GM23248 (cell line): Measurements from ENCODE around the gene SPATS2. TPM values are rescaled to one million over a fixed set of nuclear protein-coding genes. Genes with fewer than 3 reads are reported as not detected.

Source experiments
- DNase-seq: peaks from one replicate; pipeline ENCODE4 v3.0.0-alpha.2; 2015
- H2AFZ ChIP-seq: fragments of 200-600 bp; sonication (generic); 2 replicates; pipeline ENCODE4 v1.6.1; 2016; ENCODE audit warnings: antibody characterized with exemption
- H3F3A ChIP-seq: fragments of 200-600 bp; sonication (generic); 2 replicates; pipeline ENCODE4 v1.6.1; 2016; ENCODE audit warnings: mild to moderate bottlenecking, antibody characterized with exemption, mixed run types; ENCODE audit not compliant: insufficient read depth
- H3K27ac ChIP-seq: fragments of 200-600 bp; sonication (generic); 2 replicates; pipeline ENCODE4 v1.5.1; 2016; ENCODE audit warnings: mild to moderate bottlenecking
- H3K27me3 ChIP-seq: fragments of 200-600 bp; sonication (generic); replicated peaks from 2 replicates; pipeline ENCODE4 v1.6.1; 2016; ENCODE audit warnings: mild to moderate bottlenecking; ENCODE audit not compliant: insufficient read depth
- H3K36me3 ChIP-seq: fragments of 200-600 bp; sonication (generic); 2 replicates; pipeline ENCODE4 v1.6.1; 2016; ENCODE audit warnings: low read depth, mild to moderate bottlenecking
- H3K4me1 ChIP-seq: fragments of 200-600 bp; sonication (generic); 2 replicates; pipeline ENCODE4 v1.6.1; 2016; ENCODE audit warnings: mild to moderate bottlenecking; ENCODE audit not compliant: insufficient read depth
- H3K4me2 ChIP-seq: fragments of 200-600 bp; sonication (generic); one replicate; pipeline ENCODE4 v1.6.1; 2016; ENCODE audit warnings: mild to moderate bottlenecking; ENCODE audit not compliant: unreplicated experiment
- H3K4me3 ChIP-seq: fragments of 200-600 bp; sonication (generic); 2 replicates; pipeline ENCODE4 v1.5.1; 2016; ENCODE audit warnings: mild to moderate bottlenecking
- H3K79me2 ChIP-seq: fragments of 200-600 bp; sonication (generic); 2 replicates; pipeline ENCODE4 v1.6.1; 2016; ENCODE audit warnings: mild to moderate bottlenecking; ENCODE audit not compliant: insufficient read depth
- H3K9ac ChIP-seq: fragments of 200-600 bp; sonication (generic); 2 replicates; pipeline ENCODE4 v1.6.1; 2016; ENCODE audit warnings: mild to moderate bottlenecking
- H3K9me2 ChIP-seq: fragments of 200-600 bp; sonication (generic); 2 replicates; pipeline ENCODE4 v1.6.1; 2016; ENCODE audit warnings: mixed run types, mild to moderate bottlenecking, moderate library complexity; ENCODE audit not compliant: insufficient read depth
- H3K9me3 ChIP-seq: fragments of 200-600 bp; sonication (generic); one replicate; pipeline ENCODE4 v1.6.1; 2017; ENCODE audit warnings: low read depth
- H4K20me1 ChIP-seq: fragments of 200-600 bp; sonication (generic); 2 replicates; pipeline ENCODE4 v1.6.0; 2016; ENCODE audit not compliant: insufficient read depth
- EZH2 ChIP-seq: fragments of 200-600 bp; sonication (generic); IDR thresholded peaks from 2 replicates; pipeline ENCODE4 v1.6.1; 2018; ENCODE audit warnings: antibody characterized with exemption, mild to moderate bottlenecking; ENCODE audit not compliant: insufficient read depth, poor library complexity, severe bottlenecking
- EZH2phosphoT487 ChIP-seq: fragments of 200-600 bp; sonication (generic); IDR thresholded peaks from 2 replicates; pipeline ENCODE4 v1.6.1; 2018; ENCODE audit warnings: antibody characterized with exemption, moderate library complexity, mild to moderate bottlenecking, low read depth; ENCODE audit not compliant: insufficient read depth
- WGBS, 2 experiments: methylation state at CpG; one replicate each; pipeline ENCODE4 v1.1.6; 2015 to 2017; ENCODE audit warnings: low lambda C conversion rate in 2 of 2, low coverage in 1 of 2; ENCODE audit errors: missing lambda C conversion rate in 2 of 2; 5-methylcytosine and 5-hydroxymethylcytosine counted together
- in situ Hi-C: fragments of 300-500 bp; cut with MboI; formaldehyde crosslinking; loops from 2 replicates; pipeline ENCODE4 v1.15.0; 2020
- polyA plus RNA-seq: library from polyadenylated mRNA; unstranded; fragments of >200 nt; fragmentation: Nextera tagmentation; extraction: Ambion mirVana; gene quantifications from 2 replicates; pipeline ENCODE4 v1.2.1, GENCODE V29; 2016
- total RNA-seq: library from RNA; depleted of rRNA; stranded (reverse); fragments of >200 nt; shearing (Covaris generic); gene quantifications from 2 replicates; pipeline ENCODE4 v1.2.3, GENCODE V29; 2014

SPATS2 gene
- total and polyA plus RNA-seq, 2 experiments from 2014 or later, result 22.3 to 25.0 TPM

- Histone ChIP-seq H3K79me2 (no peaks in the 10 kb centered on the region), H4K20me1 (no peaks in the 10 kb centered on the region), H2AFZ (no peak overlapping the region), H3K4me1 (peaks cover 2% of the 10 kb centered on the region; the same call in 1 of the 2 replicates), H3K9ac (no peak overlapping the region), H3F3A (no peaks in the 10 kb centered on the region), H3K27ac (no peak overlapping the region), H3K4me3 (no peak overlapping the region), H3K36me3 (no peaks in the 10 kb centered on the region), H3K9me3 (no peaks in the 10 kb centered on the region), H3K27me3 (peaks cover 35% of the 10 kb centered on the region), H3K9me2 (no peaks in the 10 kb centered on the region), H3K4me2 (no peak overlapping the region)
- WGBS, 2 experiments, result 90 to 97% methylated on average over 13 to 15 of the region's 15 CpGs
- DNase-seq, result no peak
- TF ChIP-seq EZH2phosphoT487 (no peak), EZH2 (no peak)
- in situ Hi-C loops, result no loop called here
These were observed 175.4 kb downstream of the SPATS2 start for GRCh38 chr12:49542592-49543160.

DNA sequence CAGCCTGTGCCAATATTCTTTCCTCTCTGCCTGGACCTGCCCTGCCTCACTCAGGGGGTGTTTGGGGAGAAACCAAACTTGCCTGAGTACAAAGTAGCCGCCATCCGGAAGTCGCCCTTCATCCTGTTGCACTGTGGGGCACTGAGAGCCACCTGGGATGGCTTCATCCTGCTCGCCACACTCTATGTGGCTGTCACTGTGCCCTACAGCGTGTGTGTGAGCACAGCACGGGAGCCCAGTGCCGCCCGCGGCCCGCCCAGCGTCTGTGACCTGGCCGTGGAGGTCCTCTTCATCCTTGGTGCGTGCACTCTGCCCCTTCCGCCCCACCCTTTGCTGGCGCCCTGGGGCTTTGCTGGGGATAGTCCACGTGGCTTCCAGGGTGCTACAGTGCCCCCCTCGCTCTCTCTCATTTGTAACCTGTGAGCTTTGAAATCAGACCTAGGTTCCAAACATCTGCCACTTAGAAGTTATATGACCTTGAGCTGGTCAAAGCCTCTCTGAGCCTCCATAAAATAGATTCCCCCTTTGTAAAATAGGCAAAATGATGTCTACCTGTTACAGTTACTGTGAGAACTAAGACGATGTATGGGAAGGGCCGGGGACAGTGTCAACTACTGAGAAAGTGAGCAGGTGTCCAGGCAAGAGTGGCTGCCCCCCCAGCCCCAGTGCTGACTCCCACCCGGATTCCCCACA, 176.1 kb downstream of the SPATS2 start:
- H3K79me2 ChIP-seq, result no peaks in the 10 kb centered on the region
- no peak overlapping the region for H3K9ac ChIP-seq
- no peak overlapping the region for H3K27ac ChIP-seq
- H2AFZ ChIP-seq, result no peak overlapping the region
- no peak for DNase-seq
- no peaks in the 10 kb centered on the region for H3K9me2 ChIP-seq
- 47 to 48% methylated on average over 20 of the region's 20 CpGs for WGBS, 2 experiments
- no peaks in the 10 kb centered on the region for H3F3A ChIP-seq
- no peak overlapping the region for H3K4me3 ChIP-seq
- in situ Hi-C loops, result no loop called here
- peaks cover 29% of the 10 kb centered on the region for H3K27me3 ChIP-seq
- H3K9me3 ChIP-seq, result no peaks in the 10 kb centered on the region
- H3K4me2 ChIP-seq, result no peak overlapping the region
- no peaks in the 10 kb centered on the region for H3K36me3 ChIP-seq
- H4K20me1 ChIP-seq, result no peaks in the 10 kb centered on the region
- no peaks in the 10 kb centered on the region; the same call in 1 of the 2 replicates for H3K4me1 ChIP-seq
- TF ChIP-seq EZH2phosphoT487, result no peak
- TF ChIP-seq EZH2, result no peak

DNA sequence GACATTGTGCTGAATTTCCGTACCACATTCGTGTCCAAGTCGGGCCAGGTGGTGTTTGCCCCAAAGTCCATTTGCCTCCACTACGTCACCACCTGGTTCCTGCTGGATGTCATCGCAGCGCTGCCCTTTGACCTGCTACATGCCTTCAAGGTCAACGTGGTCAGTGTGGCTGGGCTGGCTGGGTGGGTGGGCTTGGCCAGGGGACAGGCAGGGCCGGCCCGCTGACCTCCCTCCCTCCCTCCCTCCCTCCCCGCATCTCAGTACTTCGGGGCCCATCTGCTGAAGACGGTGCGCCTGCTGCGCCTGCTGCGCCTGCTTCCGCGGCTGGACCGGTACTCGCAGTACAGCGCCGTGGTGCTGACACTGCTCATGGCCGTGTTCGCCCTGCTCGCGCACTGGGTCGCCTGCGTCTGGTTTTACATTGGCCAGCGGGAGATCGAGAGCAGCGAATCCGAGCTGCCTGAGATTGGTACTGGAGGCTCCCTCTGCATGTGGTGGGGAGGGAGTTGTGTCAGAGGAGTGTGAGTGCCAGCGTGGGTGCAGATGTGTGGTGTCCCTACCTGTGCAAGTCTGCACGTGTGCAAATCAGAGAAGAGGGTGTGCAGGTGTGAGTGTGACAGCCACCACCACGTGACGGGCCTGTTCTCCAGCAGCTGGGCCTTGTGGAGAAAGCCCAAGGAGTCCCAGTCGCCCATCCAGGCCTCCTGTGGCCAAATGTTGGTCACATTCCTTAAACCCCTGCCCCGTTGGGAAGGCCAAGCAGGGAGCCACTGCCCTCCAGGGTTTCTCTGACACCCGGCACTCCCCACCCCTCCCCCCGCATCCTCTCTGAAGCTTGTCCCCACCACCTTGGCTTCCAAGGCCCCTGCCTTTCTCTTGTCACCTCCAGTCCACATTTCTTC, 176.9 kb downstream of the SPATS2 start:
- Histone ChIP-seq H3K27me3 (peaks cover 33% of the 10 kb centered on the region), H3K9me2 (no peaks in the 10 kb centered on the region), H3K79me2 (no peaks in the 10 kb centered on the region), H3K27ac (no peak overlapping the region), H4K20me1 (no peaks in the 10 kb centered on the region), H3K36me3 (no peaks in the 10 kb centered on the region), H3F3A (no peaks in the 10 kb centered on the region), H3K9me3 (no peaks in the 10 kb centered on the region), H2AFZ (no peak overlapping the region), H3K4me1 (no peaks in the 10 kb centered on the region), H3K9ac (no peak overlapping the region), H3K4me2 (no peak overlapping the region), H3K4me3 (no peak overlapping the region)
- 25 to 28% methylated on average over 34 to 39 of the region's 39 CpGs for WGBS, 2 experiments
- in situ Hi-C loops, result no loop called here
- TF ChIP-seq EZH2phosphoT487 (no peak), EZH2 (no peak)
- DNase-seq, result no peak

- H3F3A ChIP-seq, result no peaks in the 10 kb centered on the region
- H3K9me2 ChIP-seq, result no peaks in the 10 kb centered on the region
- H4K20me1 ChIP-seq, result no peaks in the 10 kb centered on the region
- H3K27me3 ChIP-seq, result peaks cover 16% of the 10 kb centered on the region
- H3K4me1 ChIP-seq, result no peaks in the 10 kb centered on the region
- TF ChIP-seq EZH2phosphoT487, result no peak
- TF ChIP-seq EZH2, result no peak
- H3K36me3 ChIP-seq, result no peaks in the 10 kb centered on the region
- H2AFZ ChIP-seq, result no peak overlapping the region
- DNase-seq, result no peak
- no peaks in the 10 kb centered on the region for H3K79me2 ChIP-seq
- 50 to 52% methylated on average over 3 to 4 of the region's 4 CpGs for WGBS, 2 experiments
- H3K4me3 ChIP-seq, result no peak overlapping the region
- H3K27ac ChIP-seq, result no peak overlapping the region
- H3K9me3 ChIP-seq, result no peaks in the 10 kb centered on the region
- H3K4me2 ChIP-seq, result no peak overlapping the region
- no peak overlapping the region for H3K9ac ChIP-seq
- in situ Hi-C loops, result no loop called here
These were observed 178.6 kb downstream of the SPATS2 start for GRCh38 chr12:49545815-49546214.
